Esophagus squamous epithelium (tissue), 5 donors: ENCODE measurements around the gene SLC22A3. TPM values are rescaled to one million over a fixed set of nuclear protein-coding genes. Genes with fewer than 3 reads are reported as not detected.

ENCODE experiments used
- DNase-seq: peaks from one replicate; lab custom pipeline; 2025; lab: John Stamatoyannopoulos, UW
- H3K27ac ChIP-seq, 4 donors: fragments of 200-600 bp; sonication (generic); one replicate each; pipeline ENCODE4 v1.5.1; 2016 to 2019; ENCODE audit warnings: mild to moderate bottlenecking in 1 of 4
- H3K27me3 ChIP-seq, 4 donors: fragments of 200-600 bp; sonication (generic); 1 replicate in 3 of 4; 2 replicates in 1 of 4; pipeline versions ENCODE4 v1.5.1 to v1.6.0; 2017 to 2021; ENCODE audit warnings: antibody characterized with exemption in 1 of 4
- H3K36me3 ChIP-seq, 3 donors: fragments of 200-600 bp; sonication (generic); one replicate each; pipeline ENCODE4 v1.5.1; 2016 to 2019
- H3K4me1 ChIP-seq, 3 donors: fragments of 200-600 bp; sonication (generic); one replicate each; pipeline ENCODE4 v1.5.1; 2017 to 2019
- H3K4me3 ChIP-seq, 4 donors: fragments of 200-600 bp; sonication (generic); 1 replicate in 3 of 4; 2 replicates in 1 of 4; pipeline ENCODE4 v1.5.1; 2016 to 2019; ENCODE audit warnings: mild to moderate bottlenecking in 2 of 4, moderate library complexity in 1 of 4
- H3K9me3 ChIP-seq, 3 donors: fragments of 200-600 bp; sonication (generic); one replicate each; pipeline ENCODE4 v1.5.1; 2016 to 2019
- POLR2A ChIP-seq, 4 donors: fragments of 450-650 bp; IDR thresholded peaks; one replicate each; pipeline ENCODE4 v1.6.1; 2017; ENCODE audit warnings: antibody characterized with exemption in 4 of 4, mild to moderate bottlenecking in 4 of 4, moderate library complexity in 3 of 4
- WGBS, 2 donors: methylation state at CpG; one replicate each; pipeline ENCODE4 v1.1.5; 2018; 5-methylcytosine and 5-hydroxymethylcytosine counted together
- intact Hi-C: fragments of 100-400 bp; cut with DNase I; formaldehyde crosslinking; loops from one replicate; pipeline ENCODE4 v1.15.0; 2022
- total RNA-seq, 4 donors: library from RNA; depleted of rRNA; stranded (reverse); fragments of >200 nt; gene quantifications; one replicate each; pipeline ENCODE4 v1.1.0, GENCODE V29; 2016
- TF ChIP-seq, protein P1 (sequence below), 6 experiments: fragments of 450-650 bp in 4 of 6; fragments of 200-600 bp in 2 of 6; sonication (generic) in 2 of 6; IDR thresholded peaks; one replicate each; pipeline ENCODE4 v1.5.1; 2016 to 2019; ENCODE audit warnings: antibody characterized with exemption in 6 of 6, mild to moderate bottlenecking in 4 of 6, moderate library complexity in 4 of 6
- donor health status: DM: yes; HTN: yes; CAD: no.

The SLC22A3 gene
- total RNA-seq, 4 donors from 2014 or later = 5.5 to 14.2 (median 12.0) TPM

DNA sequence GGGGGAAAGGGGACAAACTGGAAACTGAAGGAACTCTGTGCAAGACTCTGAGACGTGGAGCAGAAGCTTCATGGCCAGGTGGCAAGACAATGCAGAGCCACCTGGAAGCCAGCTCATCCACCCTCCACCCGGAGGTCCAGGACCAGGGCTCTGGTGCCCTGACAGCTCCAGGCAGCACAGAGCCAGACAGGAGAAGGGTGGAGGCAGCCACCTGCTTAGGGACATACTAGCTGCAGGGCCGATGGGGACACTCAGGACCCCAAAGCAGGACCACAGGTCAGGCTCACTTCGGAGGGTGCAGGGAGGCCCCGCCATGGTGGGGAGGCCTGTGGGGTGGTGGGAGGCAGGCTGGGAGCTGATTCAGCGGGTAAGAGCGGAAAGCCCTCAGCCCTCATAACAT, 19.0 kb upstream of the SLC22A3 start:
- TF ChIP-seq, protein P1, sequence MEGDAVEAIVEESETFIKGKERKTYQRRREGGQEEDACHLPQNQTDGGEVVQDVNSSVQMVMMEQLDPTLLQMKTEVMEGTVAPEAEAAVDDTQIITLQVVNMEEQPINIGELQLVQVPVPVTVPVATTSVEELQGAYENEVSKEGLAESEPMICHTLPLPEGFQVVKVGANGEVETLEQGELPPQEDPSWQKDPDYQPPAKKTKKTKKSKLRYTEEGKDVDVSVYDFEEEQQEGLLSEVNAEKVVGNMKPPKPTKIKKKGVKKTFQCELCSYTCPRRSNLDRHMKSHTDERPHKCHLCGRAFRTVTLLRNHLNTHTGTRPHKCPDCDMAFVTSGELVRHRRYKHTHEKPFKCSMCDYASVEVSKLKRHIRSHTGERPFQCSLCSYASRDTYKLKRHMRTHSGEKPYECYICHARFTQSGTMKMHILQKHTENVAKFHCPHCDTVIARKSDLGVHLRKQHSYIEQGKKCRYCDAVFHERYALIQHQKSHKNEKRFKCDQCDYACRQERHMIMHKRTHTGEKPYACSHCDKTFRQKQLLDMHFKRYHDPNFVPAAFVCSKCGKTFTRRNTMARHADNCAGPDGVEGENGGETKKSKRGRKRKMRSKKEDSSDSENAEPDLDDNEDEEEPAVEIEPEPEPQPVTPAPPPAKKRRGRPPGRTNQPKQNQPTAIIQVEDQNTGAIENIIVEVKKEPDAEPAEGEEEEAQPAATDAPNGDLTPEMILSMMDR (IDR thresholded peaks at IDR 0.05) = no peak
- TF ChIP-seq POLR2A (IDR thresholded peaks at IDR 0.05) = no peak
- intact Hi-C loops = no loop called here
- no peaks in the 10 kb centered on the region for H3K36me3 ChIP-seq
- H3K27ac ChIP-seq = no peak overlapping the region
- no peaks in the 10 kb centered on the region for H3K27me3 ChIP-seq
- no peaks in the 10 kb centered on the region for H3K9me3 ChIP-seq
- no peaks in the 10 kb centered on the region for H3K4me1 ChIP-seq
- no peak overlapping the region for H3K4me3 ChIP-seq
- 50 to 71% methylated on average over 2 to 3 of the region's 7 CpGs for WGBS, 2 donors
- DNase-seq = no peak

DNA sequence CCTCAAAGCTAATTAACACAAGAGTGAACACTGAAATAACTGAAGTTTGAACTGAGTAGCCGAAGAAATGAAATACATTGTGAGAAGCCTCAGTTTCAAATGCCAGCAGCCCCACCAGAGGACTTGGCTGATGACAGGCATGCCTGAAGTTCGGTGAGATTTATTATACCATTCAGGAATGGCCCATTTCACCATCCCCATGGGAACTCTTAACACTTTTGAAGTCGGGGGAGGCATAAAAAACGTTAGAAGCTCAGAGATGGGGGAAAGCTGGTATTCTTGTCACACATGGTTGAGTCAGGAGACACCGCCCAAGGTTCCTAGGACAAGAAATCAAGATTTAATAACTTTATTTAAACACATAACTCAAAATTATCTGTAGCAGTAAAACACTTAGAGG, 17.6 kb upstream of the SLC22A3 start:
- no peak for TF ChIP-seq POLR2A (IDR thresholded peaks at IDR 0.05)
- TF ChIP-seq, protein P1 (IDR thresholded peaks at IDR 0.05) = no peak
- H3K36me3 ChIP-seq = no peaks in the 10 kb centered on the region
- H3K4me3 ChIP-seq = no peak overlapping the region
- intact Hi-C loops = no loop called here
- H3K4me1 ChIP-seq = no peaks in the 10 kb centered on the region
- DNase-seq = no peak
- no peaks in the 10 kb centered on the region for H3K9me3 ChIP-seq
- WGBS, 2 donors = 61 to 71% methylated on average over 5 of the region's 5 CpGs
- no peak overlapping the region for H3K27ac ChIP-seq
- H3K27me3 ChIP-seq = no peaks in the 10 kb centered on the region

DNA sequence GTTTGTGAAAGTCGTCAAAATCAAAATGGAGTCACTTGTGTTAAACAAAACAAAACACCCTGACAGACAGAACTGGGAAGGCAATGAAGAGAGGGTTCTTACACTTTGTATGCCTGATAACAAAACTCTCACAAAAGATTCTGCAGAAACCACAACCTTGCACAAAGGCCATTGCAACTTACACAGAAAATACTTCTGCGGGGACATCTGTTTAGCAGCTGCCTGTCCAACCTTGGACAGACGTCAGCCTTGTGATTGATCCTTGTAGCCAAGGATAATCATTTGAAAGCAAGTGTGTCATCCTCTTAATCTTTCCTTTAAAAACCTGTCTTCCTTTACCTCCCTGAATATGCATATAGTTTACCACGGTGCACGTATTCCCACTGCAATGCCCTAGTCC, 17.0 kb upstream of the SLC22A3 start:
- no peak for TF ChIP-seq POLR2A (IDR thresholded peaks at IDR 0.05)
- TF ChIP-seq, protein P1 (IDR thresholded peaks at IDR 0.05) = no peak
- Histone ChIP-seq H3K27me3 (no peaks in the 10 kb centered on the region), H3K4me1 (no peaks in the 10 kb centered on the region), H3K4me3 (no peak overlapping the region), H3K27ac (no peak overlapping the region), H3K9me3 (no peaks in the 10 kb centered on the region), H3K36me3 (no peaks in the 10 kb centered on the region)
- intact Hi-C loops = no loop called here
- no peak for DNase-seq
- WGBS, 2 donors = 60 to 78% methylated on average over 5 of the region's 5 CpGs

DNA sequence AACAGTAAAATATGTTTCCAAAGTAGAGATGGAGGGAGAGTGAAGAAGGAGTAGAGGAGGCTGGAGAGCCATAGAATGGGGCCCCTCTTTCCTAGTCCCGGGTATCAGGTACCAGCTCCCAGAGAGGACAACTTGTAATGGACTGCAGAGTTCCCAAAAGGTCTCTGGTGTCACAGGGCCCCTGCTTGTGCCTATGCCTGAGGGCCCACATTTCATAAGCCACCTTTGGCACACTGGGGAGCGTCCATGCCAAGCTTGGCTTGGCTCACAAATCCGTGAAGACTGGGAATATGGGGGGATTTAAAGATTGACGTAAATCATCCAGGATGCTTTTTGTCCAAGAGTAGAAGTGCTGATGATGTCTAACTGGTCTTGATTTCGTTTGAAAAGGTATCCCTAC, 16.4 kb upstream of the SLC22A3 start:
- H3K36me3 ChIP-seq = no peaks in the 10 kb centered on the region
- intact Hi-C loops = no loop called here
- H3K4me1 ChIP-seq = no peaks in the 10 kb centered on the region
- no peaks in the 10 kb centered on the region for H3K27me3 ChIP-seq
- DNase-seq = no peak
- 62 to 71% methylated on average over 5 of the region's 5 CpGs for WGBS, 2 donors
- no peak for TF ChIP-seq POLR2A (IDR thresholded peaks at IDR 0.05)
- TF ChIP-seq, protein P1 (IDR thresholded peaks at IDR 0.05) = no peak
- no peak overlapping the region for H3K27ac ChIP-seq
- H3K9me3 ChIP-seq = no peaks in the 10 kb centered on the region
- no peak overlapping the region for H3K4me3 ChIP-seq

DNA sequence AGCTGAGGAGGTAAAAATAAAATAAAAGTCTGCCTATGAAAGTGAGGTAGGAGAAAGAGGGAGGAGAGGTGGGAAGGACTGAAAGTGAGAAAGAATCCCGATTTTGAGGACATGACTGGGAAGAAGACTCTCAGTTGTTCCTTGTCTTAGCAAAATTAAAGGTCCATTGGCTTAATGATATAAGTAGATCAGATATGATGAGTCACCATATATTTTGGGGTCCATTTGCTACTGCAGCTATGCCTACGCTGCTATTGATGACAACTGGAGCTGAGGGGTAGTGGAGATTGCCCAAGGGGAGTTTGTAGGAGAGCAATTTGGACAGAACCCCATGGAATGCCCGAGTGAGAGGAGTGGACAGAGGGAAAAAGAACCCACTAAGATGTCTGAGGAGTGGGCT, 15.1 kb upstream of the SLC22A3 start:
- no peaks in the 10 kb centered on the region for H3K4me1 ChIP-seq
- TF ChIP-seq POLR2A (IDR thresholded peaks at IDR 0.05) = no peak
- TF ChIP-seq, protein P1 (IDR thresholded peaks at IDR 0.05) = no peak
- no peaks in the 10 kb centered on the region for H3K9me3 ChIP-seq
- no peak overlapping the region for H3K27ac ChIP-seq
- DNase-seq = no peak
- intact Hi-C loops = no loop called here
- no peaks in the 10 kb centered on the region for H3K27me3 ChIP-seq
- H3K36me3 ChIP-seq = no peaks in the 10 kb centered on the region
- H3K4me3 ChIP-seq = no peak overlapping the region
- 77 to 78% methylated on average over 3 of the region's 3 CpGs for WGBS, 2 donors
